Caco-2 (cell line): ENCODE data around the gene ZSCAN30. TPM values are rescaled to one million over a fixed set of nuclear protein-coding genes. Genes with fewer than 3 reads are reported as not detected.

ENCODE experiments used
- BruUV-seq: library from RNA; stranded (reverse); fragments of 400-500 nt; replicated peaks from 2 replicates; lab custom pipeline; 2021; lab: Mats Ljungman, UMichigan
- CTCF ChIA-PET: fragments of 300-600 bp; sonication (Branson Sonifier 250); formaldehyde crosslinking; loops from one replicate; lab custom pipeline; 2022; ENCODE audit warnings: antibody characterized with exemption; lab: Charles Lee
- POLR2A ChIA-PET: fragments of 300-600 bp; sonication (Branson Sonifier 250); formaldehyde crosslinking; loops from one replicate; lab custom pipeline; 2022; ENCODE audit warnings: antibody characterized with exemption; lab: Charles Lee
- DNase-seq, 2 experiments: peaks; one replicate each; pipeline versions ENCODE4 v3.0.0 to v3.0.0-alpha.2; 2020 to 2022
- H3K27me3 ChIP-seq: replicated peaks from 2 replicates; pipeline ENCODE4 v1.6.0; 2011; ENCODE audit warnings: low read length; ENCODE audit not compliant: control insufficient read depth, insufficient read depth
- H3K36me3 ChIP-seq: 2 replicates; pipeline ENCODE4 v1.5.1; 2011; ENCODE audit warnings: low read length; ENCODE audit not compliant: control insufficient read depth, insufficient read depth
- H3K4me1 ChIP-seq: fragments of 250-450 bp; sonication (Bioruptor Pico); 2 replicates; pipeline ENCODE4 v1.5.1; 2020; ENCODE audit warnings: mild to moderate bottlenecking
- H3K4me3 ChIP-seq: 2 replicates; pipeline ENCODE4 v1.5.1; 2011; ENCODE audit warnings: low read depth, mild to moderate bottlenecking, control low read depth, low read length
- H3K9me3 ChIP-seq: fragments of 250-450 bp; sonication (Bioruptor Pico); 2 replicates; pipeline ENCODE4 v1.5.1; 2020; ENCODE audit warnings: mild to moderate bottlenecking, moderate library complexity
- H3K27ac Mint-ChIP-seq: one replicate; pipeline ENCODE4 v1.8.0; 2022; ENCODE audit warnings: mixed read lengths; ENCODE audit not compliant: unreplicated experiment
- H3K27me3 Mint-ChIP-seq: one replicate; pipeline ENCODE4 v1.8.0; 2022; ENCODE audit warnings: mixed read lengths; ENCODE audit not compliant: insufficient read depth, unreplicated experiment
- H3K36me3 Mint-ChIP-seq: one replicate; pipeline ENCODE4 v1.8.0; 2022; ENCODE audit warnings: mild to moderate bottlenecking, mixed read lengths; ENCODE audit not compliant: insufficient read depth, unreplicated experiment
- H3K4me1 Mint-ChIP-seq: one replicate; pipeline ENCODE4 v1.8.0; 2022; ENCODE audit warnings: low read depth, mixed read lengths; ENCODE audit not compliant: unreplicated experiment
- H3K4me3 Mint-ChIP-seq: one replicate; pipeline ENCODE4 v1.8.0; 2022; ENCODE audit warnings: mild to moderate bottlenecking, moderate library complexity, mixed read lengths; ENCODE audit not compliant: unreplicated experiment
- H3K9me3 Mint-ChIP-seq: one replicate; pipeline ENCODE4 v1.8.0; 2022; ENCODE audit warnings: mixed read lengths; ENCODE audit not compliant: unreplicated experiment
- CTCF ChIP-seq, 2 experiments: fragments of 200-600 bp in 1 of 2; IDR thresholded peaks; 1 replicate in 1 of 2; 2 replicates in 1 of 2; pipeline versions ENCODE4 v1.5.1 to v1.8.0; 2011 to 2022; ENCODE audit warnings: antibody characterized with exemption in 1 of 2, control low read depth in 1 of 2, inconsistent platforms in 1 of 2, low read depth in 1 of 2, low read length in 1 of 2, mild to moderate bottlenecking in 1 of 2, moderate library complexity in 1 of 2; ENCODE audit not compliant: insufficient read depth in 1 of 2, severe bottlenecking in 1 of 2, unreplicated experiment in 1 of 2
- intact Hi-C: fragments of 100-400 bp; cut with micrococcal nuclease; formaldehyde crosslinking; loops from one replicate; pipeline ENCODE4 v1.10.0; 2022; ENCODE audit not compliant: unreplicated experiment
- total RNA-seq: library from RNA; stranded (reverse); gene quantifications from 2 replicates; pipeline ENCODE4 v1.2.3, GENCODE V29; 2022

The ZSCAN30 gene
- total RNA-seq, 1 experiment from 2014 or later = 14.1 TPM

- DNase-seq = peak; percentile 69 to 70
- no peaks in the 10 kb centered on the region for H3K4me1 Mint-ChIP-seq
- Histone ChIP-seq H3K9me3 (no peaks in the 10 kb centered on the region), H3K4me3 (no peak overlapping the region), H3K36me3 (no peaks in the 10 kb centered on the region), H3K27me3 (no peaks in the 10 kb centered on the region), H3K4me1 (no peaks in the 10 kb centered on the region)
- no peaks in the 10 kb centered on the region for H3K9me3 Mint-ChIP-seq
- intact Hi-C loops = loop anchor here (1.0 kb wide), 2 partner anchors 36 to 124 kb away; no protein-coding TSS in a partner anchor
- H3K27ac Mint-ChIP-seq = no peak overlapping the region
- H3K4me3 Mint-ChIP-seq = peak overlapping the region; percentile 60
- no peaks in the 10 kb centered on the region for H3K36me3 Mint-ChIP-seq
- POLR2A ChIA-PET = no interaction called here
- TF ChIP-seq CTCF (IDR thresholded peaks at IDR 0.05; ENCODE audit: insufficient read depth in 1 of 2, low read depth in 1 of 2, low read length in 1 of 2, severe bottlenecking in 1 of 2, unreplicated experiment in 1 of 2) = peak; percentile 51 to 68
- CTCF ChIA-PET = no interaction called here
- no TSS peak for BruUV-seq
- H3K27me3 Mint-ChIP-seq = peaks cover 2% of the 10 kb centered on the region
These were observed 59.0 kb downstream of the ZSCAN30 start for GRCh38 chr18:35231052-35231451.

DNA sequence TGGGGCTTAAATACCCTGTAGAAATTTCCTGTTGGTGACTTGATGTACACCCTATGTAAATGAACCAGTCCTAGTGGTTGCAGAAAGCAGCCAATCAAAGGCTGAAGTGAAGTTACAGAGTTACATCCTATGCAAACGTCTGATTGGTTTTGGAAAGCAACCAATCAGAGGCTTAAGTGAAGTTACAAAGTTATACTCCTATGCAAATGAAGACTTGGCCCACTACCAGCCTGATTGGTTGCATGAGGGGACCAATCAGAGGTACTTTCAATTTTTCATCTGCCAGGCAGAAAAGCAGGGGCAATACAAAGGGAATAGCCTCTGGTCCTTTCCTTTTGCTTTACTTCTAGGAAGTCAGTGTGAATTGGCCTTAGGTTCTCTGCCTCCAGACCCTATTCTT, 62.8 kb downstream of the ZSCAN30 start:
- ChIA-PET POLR2A (no interaction called here), CTCF (no interaction called here)
- no peaks in the 10 kb centered on the region for H3K36me3 Mint-ChIP-seq
- Histone ChIP-seq H3K27me3 (no peaks in the 10 kb centered on the region), H3K4me3 (no peak overlapping the region), H3K4me1 (no peaks in the 10 kb centered on the region), H3K36me3 (no peaks in the 10 kb centered on the region), H3K9me3 (no peaks in the 10 kb centered on the region)
- DNase-seq = no peak
- H3K9me3 Mint-ChIP-seq = no peaks in the 10 kb centered on the region
- no peak overlapping the region for H3K27ac Mint-ChIP-seq
- no TSS peak for BruUV-seq
- TF ChIP-seq CTCF (IDR thresholded peaks at IDR 0.05; ENCODE audit: insufficient read depth in 1 of 2, low read depth in 1 of 2, low read length in 1 of 2, severe bottlenecking in 1 of 2, unreplicated experiment in 1 of 2) = no peak
- no peak overlapping the region for H3K4me3 Mint-ChIP-seq
- intact Hi-C loops = no loop called here
- H3K4me1 Mint-ChIP-seq = no peaks in the 10 kb centered on the region
- H3K27me3 Mint-ChIP-seq = no peaks in the 10 kb centered on the region

GRCh38 chr18:35223797-35224196, 66.2 kb downstream of the ZSCAN30 start:
- Histone ChIP-seq H3K9me3 (no peaks in the 10 kb centered on the region), H3K4me3 (no peak overlapping the region), H3K27me3 (no peaks in the 10 kb centered on the region), H3K4me1 (no peaks in the 10 kb centered on the region), H3K36me3 (no peaks in the 10 kb centered on the region)
- Mint-ChIP-seq H3K27ac (no peak overlapping the region), H3K4me1 (no peaks in the 10 kb centered on the region), H3K36me3 (no peaks in the 10 kb centered on the region), H3K9me3 (no peaks in the 10 kb centered on the region), H3K4me3 (no peak overlapping the region), H3K27me3 (no peaks in the 10 kb centered on the region)
- no peak for TF ChIP-seq CTCF (IDR thresholded peaks at IDR 0.05; ENCODE audit: insufficient read depth in 1 of 2, low read depth in 1 of 2, low read length in 1 of 2, severe bottlenecking in 1 of 2, unreplicated experiment in 1 of 2)
- intact Hi-C loops = no loop called here
- no TSS peak for BruUV-seq
- ChIA-PET POLR2A (no interaction called here), CTCF (no interaction called here)
- DNase-seq = no peak
